Left lung (tissue), 10 donors: ENCODE measurements around the gene CPXM2. TPM values are rescaled to one million over a fixed set of nuclear protein-coding genes. Genes with fewer than 3 reads are reported as not detected.

Experiments used
- ATAC-seq: fragments of 200-7000 bp; cut with Tn5 transposase; one replicate; pipeline ENCODE4 v1.9.1; 2020; ENCODE audit warnings: moderate library complexity
- DNase-seq, 4 donors: peaks; one replicate each; pipeline ENCODE4 v3.0.0-alpha.2; 2013 to 2020
- H3K27ac ChIP-seq, 2 donors: fragments of 200-600 bp; sonication (generic) in 1 of 2; one replicate each; pipeline versions ENCODE4 v1.5.0 to v1.8.0; 2020 to 2021
- H3K27me3 ChIP-seq, 2 donors: fragments of 200-600 bp; sonication (generic) in 1 of 2; one replicate each; pipeline versions ENCODE4 v1.5.0 to v1.8.0; 2020 to 2021
- H3K36me3 ChIP-seq, 2 donors: fragments of 200-600 bp; sonication (generic) in 1 of 2; one replicate each; pipeline versions ENCODE4 v1.5.0 to v1.8.0; 2020 to 2021
- H3K4me1 ChIP-seq, 2 donors: fragments of 200-600 bp; one replicate each; pipeline ENCODE4 v1.8.0; 2021
- H3K4me3 ChIP-seq, 2 donors: fragments of 200-600 bp; sonication (generic) in 1 of 2; one replicate each; pipeline versions ENCODE4 v1.5.0 to v1.8.0; 2020 to 2021; ENCODE audit warnings: mild to moderate bottlenecking in 1 of 2
- H3K9me3 ChIP-seq, 2 donors: fragments of 200-600 bp; sonication (generic) in 1 of 2; one replicate each; pipeline versions ENCODE4 v1.5.0 to v1.8.0; 2020 to 2021
- intact Hi-C, 2 donors: fragments of 100-400 bp; cut with DNase I; formaldehyde crosslinking; loops; one replicate each; pipeline versions ENCODE4 v1.11.2 to v1.14.2; 2022
- polyA plus RNA-seq, 6 donors: library from polyadenylated mRNA; unstranded; fragments of 120-200 nt; gene quantifications; one replicate each; pipeline ENCODE4 v1.2.1, GENCODE V29; 2013; ENCODE audit not compliant: insufficient read length in 6 of 6
- total RNA-seq, 2 donors: library from RNA; stranded (reverse); fragmentation: NEBNext Ultra II Directional; extraction: Animal tissue kit (Norgen Biotek cat#: 25700); gene quantifications; one replicate each; pipeline ENCODE4 v1.2.1, GENCODE V29; 2021
- TF ChIP-seq, protein P1 (sequence below), 2 donors: fragments of 200-600 bp; sonication (generic) in 1 of 2; IDR thresholded peaks; one replicate each; pipeline versions ENCODE4 v1.5.0 to v1.8.0; 2021; ENCODE audit warnings: antibody characterized with exemption in 2 of 2
- donor health status: DM: no; HTN: yes; CAD: no.
- donor health status: DM: no; HTN: no; CAD: no.

CPXM2 gene
- total and polyA plus RNA-seq, 8 donors, result 1.5 to 6.5 (median 2.6) TPM

DNA sequence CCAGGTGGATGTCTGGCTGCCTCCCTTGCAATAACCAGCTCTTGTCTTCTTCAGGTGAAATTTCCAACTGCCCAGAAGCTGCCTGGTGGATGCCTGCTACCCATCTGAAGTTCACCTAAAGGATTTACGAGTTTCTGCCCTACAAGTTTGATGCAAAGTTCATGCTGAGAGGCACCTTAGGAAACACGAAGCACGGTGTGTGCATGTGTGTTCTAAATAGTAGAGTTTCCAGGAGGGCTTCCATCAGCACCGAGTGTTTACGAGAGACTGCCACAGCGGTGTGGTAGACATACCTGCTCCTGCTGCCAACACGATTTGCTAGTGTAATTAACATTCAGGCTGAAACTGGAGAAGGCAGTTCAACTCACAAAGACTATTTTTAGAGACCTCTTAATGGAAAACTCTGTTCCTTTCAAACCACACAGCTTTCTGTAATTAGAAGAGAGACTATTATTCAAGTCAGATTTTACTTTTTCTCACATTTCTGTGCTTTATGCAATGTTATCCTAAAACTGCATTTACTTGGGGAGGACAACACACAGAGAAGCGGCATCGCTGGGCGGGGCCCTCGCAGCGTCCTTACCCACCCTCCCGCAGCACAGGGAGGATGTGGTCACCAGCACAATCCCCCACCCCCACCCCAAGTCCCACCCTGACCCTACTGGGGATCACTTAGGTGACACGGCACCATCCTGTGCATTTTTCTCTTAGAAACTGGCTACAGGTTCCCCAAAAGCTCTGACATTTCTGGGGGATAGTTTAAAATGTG lies 15.5 kb upstream of the CPXM2 start:
- no peak for ATAC-seq
- TF ChIP-seq, protein P1, sequence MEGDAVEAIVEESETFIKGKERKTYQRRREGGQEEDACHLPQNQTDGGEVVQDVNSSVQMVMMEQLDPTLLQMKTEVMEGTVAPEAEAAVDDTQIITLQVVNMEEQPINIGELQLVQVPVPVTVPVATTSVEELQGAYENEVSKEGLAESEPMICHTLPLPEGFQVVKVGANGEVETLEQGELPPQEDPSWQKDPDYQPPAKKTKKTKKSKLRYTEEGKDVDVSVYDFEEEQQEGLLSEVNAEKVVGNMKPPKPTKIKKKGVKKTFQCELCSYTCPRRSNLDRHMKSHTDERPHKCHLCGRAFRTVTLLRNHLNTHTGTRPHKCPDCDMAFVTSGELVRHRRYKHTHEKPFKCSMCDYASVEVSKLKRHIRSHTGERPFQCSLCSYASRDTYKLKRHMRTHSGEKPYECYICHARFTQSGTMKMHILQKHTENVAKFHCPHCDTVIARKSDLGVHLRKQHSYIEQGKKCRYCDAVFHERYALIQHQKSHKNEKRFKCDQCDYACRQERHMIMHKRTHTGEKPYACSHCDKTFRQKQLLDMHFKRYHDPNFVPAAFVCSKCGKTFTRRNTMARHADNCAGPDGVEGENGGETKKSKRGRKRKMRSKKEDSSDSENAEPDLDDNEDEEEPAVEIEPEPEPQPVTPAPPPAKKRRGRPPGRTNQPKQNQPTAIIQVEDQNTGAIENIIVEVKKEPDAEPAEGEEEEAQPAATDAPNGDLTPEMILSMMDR (IDR thresholded peaks at IDR 0.05), result no peak
- H3K36me3 ChIP-seq, result no peaks in the 10 kb centered on the region
- no peak overlapping the region for H3K4me3 ChIP-seq
- peak in 1 of 4 donors; percentile 30 for DNase-seq
- H3K4me1 ChIP-seq, result no peaks in the 10 kb centered on the region
- intact Hi-C loops, result no loop called here
- H3K9me3 ChIP-seq, result no peaks in the 10 kb centered on the region
- H3K27me3 ChIP-seq, result peaks cover 0 to 43% of the 10 kb centered on the region in 2 donors
- no peak overlapping the region for H3K27ac ChIP-seq

DNA sequence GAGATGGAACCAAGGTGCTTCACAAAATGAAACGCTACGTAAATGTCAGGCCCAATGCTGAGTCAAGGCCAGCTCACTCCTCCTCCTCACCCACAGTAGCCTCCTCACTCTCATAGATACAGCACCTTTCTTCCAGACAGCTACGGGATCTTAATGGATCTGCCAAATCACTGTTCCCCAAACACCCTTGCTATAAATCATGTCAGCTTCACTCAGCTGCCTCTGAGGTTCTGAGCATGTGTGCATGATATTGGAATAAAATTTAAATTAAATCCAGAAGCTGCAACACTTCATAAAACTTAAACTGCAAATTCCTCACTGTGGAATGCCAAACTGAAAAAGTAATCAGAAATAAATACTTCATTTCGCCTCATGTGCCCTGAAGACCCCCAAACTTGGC lies 14.7 kb upstream of the CPXM2 start:
- no peak for DNase-seq
- Histone ChIP-seq H3K36me3 (no peaks in the 10 kb centered on the region), H3K4me3 (no peak overlapping the region), H3K4me1 (no peaks in the 10 kb centered on the region), H3K9me3 (no peaks in the 10 kb centered on the region), H3K27me3 (peaks cover 0 to 36% of the 10 kb centered on the region in 2 donors), H3K27ac (no peak overlapping the region)
- intact Hi-C loops, result no loop called here
- TF ChIP-seq, protein P1 (IDR thresholded peaks at IDR 0.05), result no peak
- ATAC-seq, result no peak

DNA sequence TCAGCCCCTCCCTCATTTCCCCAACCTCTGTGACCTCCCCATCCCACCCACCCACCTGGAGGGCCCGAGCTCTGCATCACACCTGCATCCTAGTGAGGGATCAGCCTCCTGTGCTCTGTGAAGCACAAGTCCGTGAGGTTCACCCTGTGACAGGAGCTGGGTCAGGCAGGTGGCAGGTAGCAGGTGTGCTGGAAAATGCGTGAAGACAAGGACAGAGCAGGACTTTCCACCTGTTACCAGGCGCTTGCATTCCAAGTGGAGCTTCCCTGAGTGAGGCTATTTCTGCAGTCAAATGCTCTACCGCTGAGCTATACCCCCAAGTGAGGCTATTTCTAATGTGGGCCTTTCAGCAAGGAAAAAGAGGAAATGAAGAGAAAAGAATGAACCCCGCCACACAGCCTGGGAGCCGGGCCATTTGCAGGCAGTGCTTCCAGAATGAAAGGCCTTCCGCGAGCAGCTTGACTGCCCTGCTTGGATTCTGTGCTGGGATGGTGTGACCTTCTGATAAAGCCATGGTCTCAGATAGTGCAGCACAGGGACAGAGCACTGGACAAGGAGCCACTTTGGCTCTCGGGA lies 13.3 kb upstream of the CPXM2 start:
- H3K27ac ChIP-seq, result no peak overlapping the region
- no peaks in the 10 kb centered on the region for H3K36me3 ChIP-seq
- DNase-seq, result no peak
- no peak for ATAC-seq
- peaks cover 0 to 6% of the 10 kb centered on the region in 2 donors for H3K9me3 ChIP-seq
- H3K27me3 ChIP-seq, result peaks cover 0 to 23% of the 10 kb centered on the region in 2 donors
- TF ChIP-seq, protein P1 (IDR thresholded peaks at IDR 0.05), result no peak
- H3K4me3 ChIP-seq, result no peak overlapping the region
- no peaks in the 10 kb centered on the region for H3K4me1 ChIP-seq
- intact Hi-C loops, result no loop called here

DNA sequence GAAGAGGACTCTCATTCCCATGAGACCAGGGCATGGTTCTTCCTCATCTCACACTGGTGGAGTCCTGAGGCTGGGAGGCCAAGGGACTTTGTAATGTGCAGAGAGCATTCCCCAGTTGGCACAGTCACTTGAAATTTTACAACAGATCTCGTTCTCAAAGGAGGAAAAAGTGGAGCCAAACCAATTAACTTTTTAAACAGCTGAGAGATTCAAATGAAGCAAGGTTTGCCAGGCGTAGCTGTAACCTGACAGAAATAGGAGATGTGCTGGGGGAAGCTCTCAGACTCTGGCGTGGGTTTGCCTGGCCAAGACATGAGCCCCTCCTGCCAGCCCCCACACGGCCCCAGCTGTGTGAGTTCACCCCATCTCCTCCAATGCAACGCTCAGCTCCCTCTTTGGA lies 12.0 kb upstream of the CPXM2 start:
- Histone ChIP-seq H3K36me3 (no peaks in the 10 kb centered on the region), H3K27ac (no peak overlapping the region), H3K4me3 (no peak overlapping the region), H3K27me3 (peaks cover 0 to 20% of the 10 kb centered on the region in 2 donors), H3K9me3 (peaks cover 0 to 7% of the 10 kb centered on the region in 2 donors), H3K4me1 (no peaks in the 10 kb centered on the region)
- TF ChIP-seq, protein P1 (IDR thresholded peaks at IDR 0.05), result no peak
- ATAC-seq, result no peak
- DNase-seq, result no peak
- intact Hi-C loops, result no loop called here

DNA sequence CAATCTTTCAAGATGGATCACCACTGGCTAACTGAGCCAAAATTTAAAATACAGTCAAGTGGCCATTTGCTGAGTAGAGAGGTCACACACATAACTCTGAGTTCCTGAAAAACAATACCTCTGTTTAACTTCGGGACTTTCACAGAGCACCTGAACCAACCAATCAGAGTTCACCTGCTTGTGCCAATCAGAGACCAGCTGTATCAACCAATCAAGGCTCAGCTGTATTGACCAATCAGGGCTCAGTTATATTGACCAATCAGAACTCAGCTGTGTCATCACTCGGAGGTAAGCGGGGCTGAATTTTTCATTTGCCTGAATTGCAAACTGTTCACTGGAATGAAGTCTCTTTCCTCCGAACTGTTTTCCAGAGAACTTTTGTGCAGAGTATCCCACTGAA lies 10.0 kb upstream of the CPXM2 start:
- Histone ChIP-seq H3K36me3 (no peaks in the 10 kb centered on the region), H3K4me3 (no peak overlapping the region), H3K27ac (no peak overlapping the region), H3K27me3 (peaks cover 0 to 25% of the 10 kb centered on the region in 2 donors), H3K4me1 (no peaks in the 10 kb centered on the region), H3K9me3 (peaks cover 0 to 7% of the 10 kb centered on the region in 2 donors)
- TF ChIP-seq, protein P1 (IDR thresholded peaks at IDR 0.05), result no peak
- ATAC-seq, result no peak
- DNase-seq, result no peak
- intact Hi-C loops, result no loop called here
